Effector memory CD8-positive, alpha-beta T cell (primary cell): Measurements from ENCODE around the gene OGT.
A peak's percentile ranks its signal among the peaks of the same experiment; 100 is the strongest.
"Not testable (repeated sequence)": the region's sequence is repeated elsewhere in the genome, so short reads cannot be mapped to it uniquely, and the experiment has no call there.

Experiments used
- ATAC-seq: fragments of 150-1000 bp; cut with Tn5 transposase; replicated peaks from 2 replicates; pipeline ENCODE4 v1.10.0; 2021; ENCODE audit warnings: mild to moderate bottlenecking, moderate library complexity
- DNase-seq, 3 experiments: peaks; one replicate each; pipeline ENCODE4 v3.0.0; 2021
- H3K27ac Mint-ChIP-seq, 2 donors: one replicate each; pipeline ENCODE4 v1.8.0; 2022; ENCODE audit warnings: mild to moderate bottlenecking in 2 of 2, mixed read lengths in 2 of 2, moderate library complexity in 2 of 2
- H3K27me3 Mint-ChIP-seq, 2 donors: one replicate each; pipeline ENCODE4 v1.8.0; 2022; ENCODE audit warnings: mixed read lengths in 2 of 2
- H3K36me3 Mint-ChIP-seq: one replicate; pipeline ENCODE4 v1.8.0; 2022; ENCODE audit warnings: mild to moderate bottlenecking, moderate library complexity, mixed read lengths; ENCODE audit not compliant: insufficient read depth
- H3K4me1 Mint-ChIP-seq, 2 donors: one replicate each; pipeline ENCODE4 v1.8.0; 2022; ENCODE audit warnings: low read depth in 2 of 2, mixed read lengths in 2 of 2
- H3K4me3 Mint-ChIP-seq, 2 donors: one replicate each; pipeline ENCODE4 v1.8.0; 2022; ENCODE audit warnings: mild to moderate bottlenecking in 2 of 2, mixed read lengths in 2 of 2, moderate library complexity in 2 of 2
- H3K9me3 Mint-ChIP-seq, 2 donors: one replicate each; pipeline ENCODE4 v1.8.0; 2022; ENCODE audit warnings: mixed read lengths in 2 of 2

OGT gene

DNA sequence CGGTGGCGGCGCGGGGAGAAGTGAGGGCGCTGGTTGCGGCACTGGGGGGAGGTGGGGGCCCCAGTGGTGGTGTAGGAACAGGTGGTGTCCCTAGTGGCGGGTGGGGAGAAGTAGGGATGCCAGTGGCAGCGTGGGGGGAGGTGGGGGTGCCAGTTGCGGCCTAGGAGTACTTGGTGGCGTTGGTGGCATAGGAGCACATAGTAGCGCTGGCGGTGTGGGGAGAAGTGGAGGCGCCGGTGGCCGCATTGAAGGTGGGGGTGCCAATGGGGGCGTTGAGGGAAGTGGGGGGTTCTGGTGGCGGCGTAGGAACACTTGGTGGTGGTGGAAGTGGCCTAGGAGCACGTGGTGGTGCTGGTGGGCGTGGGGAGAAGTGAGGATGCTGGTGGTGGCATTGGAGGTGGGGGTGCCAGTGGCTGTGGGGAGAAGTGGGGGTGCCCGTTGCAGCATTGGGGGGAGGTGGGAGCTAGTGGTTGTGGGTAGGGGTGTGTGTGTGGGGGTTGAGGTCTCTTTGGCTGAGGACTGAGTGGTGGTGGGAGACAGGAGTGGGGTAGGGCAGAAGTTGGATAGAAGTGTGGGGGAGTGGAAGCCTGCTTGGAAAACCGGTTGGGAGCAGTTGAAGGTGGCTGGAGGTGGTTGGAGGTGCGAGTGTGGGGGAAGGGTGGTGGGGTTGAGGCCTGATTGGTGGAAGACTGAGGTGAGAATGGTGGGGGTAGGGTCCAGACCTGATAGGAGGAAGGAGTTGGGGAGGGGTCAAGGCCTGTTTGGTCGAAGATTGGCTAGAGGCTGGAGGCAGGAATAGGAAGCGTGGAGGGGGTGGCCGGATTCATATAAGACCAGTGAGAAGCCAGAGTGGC is 46.5 kb downstream of the OGT start:
- ATAC-seq (peak; percentile 32), DNase-seq (no peak)
- peaks cover 36% of the 10 kb centered on the region for H3K36me3 Mint-ChIP-seq
- H3K9me3 Mint-ChIP-seq: no peaks in the 10 kb centered on the region
- no peaks in the 10 kb centered on the region for H3K27me3 Mint-ChIP-seq
- peaks cover 0 to 3% of the 10 kb centered on the region in 2 donors for H3K4me1 Mint-ChIP-seq
- no peak overlapping the region for H3K4me3 Mint-ChIP-seq
- peak overlapping the region; percentile 80 to 90 for H3K27ac Mint-ChIP-seq

DNA sequence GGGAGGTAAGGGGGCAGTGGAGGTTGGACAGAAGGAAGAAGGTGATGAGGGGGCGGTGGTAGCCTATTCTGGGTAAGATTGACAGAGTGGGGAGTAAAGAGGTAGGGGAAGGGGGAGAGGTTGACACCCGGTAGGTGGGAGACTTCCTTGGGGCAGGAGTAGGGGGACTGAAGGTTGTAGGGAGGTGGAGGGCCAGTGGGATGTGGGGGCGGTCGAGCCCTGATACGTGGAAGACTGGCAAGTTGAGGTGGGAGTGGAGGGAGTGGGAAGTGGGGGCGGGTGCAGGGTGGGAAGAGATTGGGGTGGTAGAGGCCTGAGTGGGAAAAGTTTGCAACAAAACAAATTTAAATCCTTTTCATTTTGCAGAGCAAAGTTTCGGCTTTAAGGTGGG is 47.1 kb downstream of the OGT start:
- DNase-seq (no peak), ATAC-seq (no peak)
- Mint-ChIP-seq H3K9me3 (no peaks in the 10 kb centered on the region), H3K4me3 (no peak overlapping the region), H3K36me3 (peaks cover 30% of the 10 kb centered on the region), H3K27ac (peak overlapping the region; percentile 80 to 90), H3K27me3 (no peaks in the 10 kb centered on the region), H3K4me1 (peaks cover 0 to 3% of the 10 kb centered on the region in 2 donors)

DNA sequence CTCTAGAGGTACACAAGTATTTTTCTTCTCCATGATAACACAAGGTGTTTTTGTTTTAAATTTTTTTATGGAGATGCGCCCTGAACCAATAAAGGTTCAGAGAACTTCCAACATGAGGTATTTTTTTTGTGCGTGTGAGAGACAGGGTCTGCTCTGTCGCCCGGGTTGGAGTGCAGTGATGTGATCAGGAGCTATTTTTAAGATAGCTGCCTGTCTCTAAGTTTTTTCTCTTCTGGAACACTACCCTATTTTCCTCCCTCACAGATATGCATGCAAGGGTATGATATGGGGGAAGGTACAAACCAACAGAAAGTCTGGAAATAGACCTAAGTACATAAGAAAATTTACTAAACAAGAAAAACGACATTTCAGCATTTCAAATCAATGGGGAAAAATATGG is 48.3 kb downstream of the OGT start:
- peaks cover 2 to 4% of the 10 kb centered on the region in 2 donors for H3K4me1 Mint-ChIP-seq
- H3K27ac Mint-ChIP-seq: no peak overlapping the region
- DNase-seq (no peak), ATAC-seq (no peak)
- H3K27me3 Mint-ChIP-seq: no peaks in the 10 kb centered on the region
- peaks cover 23% of the 10 kb centered on the region for H3K36me3 Mint-ChIP-seq
- no peaks in the 10 kb centered on the region for H3K9me3 Mint-ChIP-seq
- no peak overlapping the region for H3K4me3 Mint-ChIP-seq

DNA sequence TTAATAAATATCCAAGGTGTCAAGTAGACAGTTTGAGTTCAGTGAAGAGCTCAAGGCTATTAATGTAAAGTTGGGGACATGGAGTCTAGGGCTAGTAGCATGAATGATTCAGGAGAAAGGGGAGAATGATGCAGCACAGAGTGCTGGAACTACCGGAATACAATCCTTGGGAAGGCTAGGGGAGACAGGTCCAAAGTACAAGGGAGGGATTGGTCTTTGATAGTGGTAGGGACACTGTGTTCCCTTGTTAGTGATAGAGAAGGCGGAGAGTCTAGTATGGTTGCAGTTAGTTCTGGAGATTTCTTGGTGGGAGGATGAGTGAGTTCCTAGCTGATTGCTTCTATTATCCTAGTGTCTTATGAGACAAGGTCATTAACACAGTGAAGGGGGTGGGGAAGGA is 54.0 kb downstream of the OGT start:
- peak overlapping the region; percentile 6 to 68 for H3K27ac Mint-ChIP-seq
- no peak for DNase-seq
- no peaks in the 10 kb centered on the region for H3K27me3 Mint-ChIP-seq
- H3K4me3 Mint-ChIP-seq: no peak overlapping the region
- ATAC-seq: no peak
- peaks cover 4 to 7% of the 10 kb centered on the region in 2 donors for H3K4me1 Mint-ChIP-seq
- H3K36me3 Mint-ChIP-seq: peaks cover 17% of the 10 kb centered on the region
- H3K9me3 Mint-ChIP-seq: no peaks in the 10 kb centered on the region

DNA sequence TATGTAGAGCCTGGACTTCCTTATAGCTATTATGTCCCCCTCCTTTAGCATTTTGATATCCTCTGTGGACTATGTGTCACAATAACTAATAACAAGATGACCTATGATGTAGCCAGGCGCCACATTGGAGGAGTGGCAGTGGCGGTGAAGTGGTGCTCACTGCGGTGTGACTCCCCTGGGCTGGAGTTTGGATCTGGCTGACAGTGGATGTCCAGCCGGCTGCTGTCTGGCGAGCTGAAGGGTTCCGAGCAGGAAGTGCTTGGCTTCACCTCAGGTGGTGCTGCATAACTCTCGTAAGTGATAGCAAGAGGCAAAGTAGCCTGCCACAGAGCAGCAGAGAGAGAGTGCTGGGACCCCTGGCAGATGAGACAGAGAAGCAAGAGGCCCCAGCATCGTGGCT is 60.3 kb downstream of the OGT start:
- H3K27me3 Mint-ChIP-seq, H3K4me1 Mint-ChIP-seq, ATAC-seq, H3K9me3 Mint-ChIP-seq, DNase-seq, H3K4me3 Mint-ChIP-seq, H3K27ac Mint-ChIP-seq: not testable (repeated sequence)
- peaks cover 21% of the 10 kb centered on the region for H3K36me3 Mint-ChIP-seq

DNA sequence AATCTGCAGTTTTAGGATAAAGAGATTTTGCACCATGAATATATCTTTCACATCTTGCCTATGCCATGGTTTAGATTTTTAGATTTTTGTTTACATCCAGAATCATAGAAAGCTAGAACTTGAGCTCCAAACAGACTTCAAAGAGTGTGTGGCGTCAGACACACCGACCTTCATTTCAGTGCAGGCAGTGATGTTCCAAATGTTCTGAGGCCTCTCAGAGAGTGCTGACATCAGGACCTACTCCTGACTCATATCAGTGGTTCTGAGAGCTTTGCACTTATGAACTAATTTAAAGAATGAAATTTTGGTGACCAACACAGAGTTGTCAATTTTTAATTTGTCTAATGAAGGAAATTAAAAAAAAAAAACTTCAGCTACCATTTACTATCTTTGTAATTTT is 67.1 kb downstream of the OGT start:
- H3K9me3 Mint-ChIP-seq: no peaks in the 10 kb centered on the region
- no peak for ATAC-seq
- DNase-seq: no peak
- H3K27ac Mint-ChIP-seq: peak overlapping the region in 1 of 2 donors; percentile 52
- peaks cover 5 to 8% of the 10 kb centered on the region in 2 donors for H3K4me1 Mint-ChIP-seq
- H3K36me3 Mint-ChIP-seq: peaks cover 40% of the 10 kb centered on the region
- no peak overlapping the region for H3K4me3 Mint-ChIP-seq
- no peaks in the 10 kb centered on the region for H3K27me3 Mint-ChIP-seq

DNA sequence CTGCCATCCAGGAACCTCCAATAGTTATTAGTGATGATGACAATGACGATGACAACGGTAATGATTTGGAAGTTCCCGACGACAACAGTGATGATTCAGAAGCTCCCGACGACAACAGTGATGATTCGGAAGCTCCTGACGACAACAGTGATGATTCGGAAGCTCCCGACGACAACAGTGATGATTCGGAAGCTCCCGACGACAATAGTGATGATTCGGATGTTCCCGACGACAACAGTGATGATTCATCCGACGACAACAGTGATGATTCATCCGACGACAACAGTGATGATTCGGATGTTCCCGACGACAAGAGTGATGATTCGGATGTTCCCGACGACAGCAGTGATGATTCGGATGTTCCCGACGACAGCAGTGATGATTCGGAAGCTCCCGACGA is 70.7 kb downstream of the OGT start:
- no peaks in the 10 kb centered on the region for H3K9me3 Mint-ChIP-seq
- DNase-seq (no peak), ATAC-seq (no peak)
- H3K27me3 Mint-ChIP-seq: no peaks in the 10 kb centered on the region
- no peak overlapping the region for H3K4me3 Mint-ChIP-seq
- peaks cover 24 to 26% of the 10 kb centered on the region in 2 donors for H3K4me1 Mint-ChIP-seq
- peaks cover 31% of the 10 kb centered on the region for H3K36me3 Mint-ChIP-seq
- peak overlapping the region in 1 of 2 donors; percentile 49 for H3K27ac Mint-ChIP-seq

DNA sequence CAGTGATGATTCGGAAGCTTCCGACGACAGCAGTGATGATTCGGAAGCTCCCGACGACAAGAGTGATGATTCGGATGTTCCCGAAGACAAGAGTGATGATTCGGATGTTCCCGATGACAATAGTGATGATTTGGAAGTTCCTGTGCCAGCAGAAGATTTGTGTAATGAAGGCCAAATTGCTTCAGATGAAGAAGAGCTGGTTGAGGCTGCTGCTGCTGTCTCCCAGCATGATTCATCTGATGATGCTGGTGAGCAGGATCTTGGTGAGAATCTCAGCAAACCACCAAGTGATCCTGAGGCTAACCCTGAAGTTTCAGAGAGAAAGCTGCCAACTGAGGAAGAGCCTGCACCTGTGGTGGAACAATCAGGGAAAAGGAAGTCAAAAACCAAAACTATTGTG is 71.2 kb downstream of the OGT start:
- H3K27ac Mint-ChIP-seq: peak overlapping the region; percentile 56 to 89

DNA sequence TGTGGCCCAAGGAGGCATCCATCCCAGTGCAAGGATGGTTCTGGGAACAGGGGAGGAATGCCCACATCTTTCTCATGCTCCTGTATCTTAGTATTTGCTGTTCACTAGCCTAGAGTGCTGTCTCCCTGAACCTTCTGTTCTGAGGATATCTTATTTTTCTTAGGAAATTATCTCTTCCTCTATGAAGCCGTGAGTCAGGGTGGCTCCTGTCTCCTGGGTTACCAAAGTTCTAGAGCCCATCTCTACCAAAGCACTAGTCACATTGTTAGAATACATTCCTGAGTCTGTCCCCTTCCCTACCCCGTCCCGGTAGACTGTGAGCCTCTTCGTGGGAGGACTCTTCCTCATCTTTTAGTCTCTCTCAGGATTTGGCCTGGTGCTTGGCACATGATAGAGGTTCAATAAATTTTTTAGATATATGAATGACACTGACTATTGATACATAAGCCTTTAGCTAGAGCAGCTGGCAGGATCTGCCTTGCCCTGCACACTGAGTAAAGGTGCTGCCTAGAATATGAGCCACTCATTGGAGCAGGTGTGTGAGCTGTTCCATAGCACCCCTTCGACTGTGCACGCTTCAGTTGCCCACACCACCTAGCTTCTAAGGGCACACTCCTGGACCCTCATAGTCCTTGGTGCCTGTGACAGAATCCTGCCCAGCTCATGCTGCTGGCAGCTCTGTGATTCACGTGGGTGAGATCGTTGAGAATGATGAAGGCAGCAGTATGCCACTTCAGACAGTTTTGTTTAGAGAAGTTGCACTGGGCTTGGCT is 72.1 kb downstream of the OGT start:
- no peak for ATAC-seq
- DNase-seq: no peak
- Mint-ChIP-seq H3K9me3 (no peaks in the 10 kb centered on the region), H3K27ac (peak overlapping the region; percentile 89 to 96), H3K36me3 (peaks cover 39% of the 10 kb centered on the region), H3K4me3 (peak overlapping the region in 1 of 2 donors; percentile 14), H3K27me3 (no peaks in the 10 kb centered on the region), H3K4me1 (peaks cover 32 to 34% of the 10 kb centered on the region in 2 donors)

More for the DNA sequence above, 71.2 kb downstream of the OGT start:
- no peaks in the 10 kb centered on the region for H3K9me3 Mint-ChIP-seq
- peaks cover 36% of the 10 kb centered on the region for H3K36me3 Mint-ChIP-seq
- no peak overlapping the region for H3K4me3 Mint-ChIP-seq
- no peak for ATAC-seq
- peaks cover 29 to 30% of the 10 kb centered on the region in 2 donors for H3K4me1 Mint-ChIP-seq
- DNase-seq: no peak
- H3K27me3 Mint-ChIP-seq: no peaks in the 10 kb centered on the region

DNA sequence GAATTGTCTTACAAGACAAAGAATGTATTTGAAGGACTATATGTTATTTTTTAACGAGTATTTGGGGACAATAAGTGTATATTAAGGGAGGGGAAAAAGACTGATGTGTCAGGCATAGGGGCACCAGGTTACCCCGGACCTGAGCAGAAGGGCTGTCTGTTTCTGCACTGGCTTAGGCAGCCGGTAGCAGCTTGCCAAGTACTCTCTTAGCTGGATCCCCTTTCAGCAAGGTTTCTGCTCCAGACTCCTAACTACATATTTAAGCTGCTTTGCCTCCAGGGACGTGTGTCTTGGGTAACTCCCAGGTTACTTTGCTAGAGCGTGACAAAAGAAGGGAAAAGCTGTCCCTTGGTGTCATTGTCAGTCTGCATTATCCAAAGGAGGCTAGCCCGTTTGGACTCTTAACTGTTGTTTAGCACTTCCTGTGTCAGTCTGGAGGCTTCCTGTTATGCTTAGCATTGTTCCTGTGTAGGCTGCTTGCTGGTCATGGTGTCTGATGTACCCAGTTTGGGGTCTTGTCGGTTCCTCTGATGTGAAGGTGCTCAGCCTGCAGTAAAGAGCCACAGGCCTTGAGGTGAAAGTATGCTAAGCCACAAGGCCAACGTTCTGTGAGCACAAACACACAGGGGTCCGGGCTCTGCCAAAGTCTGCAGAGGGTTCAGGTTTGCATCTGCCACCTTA is 73.8 kb downstream of the OGT start:
- ATAC-seq (peak; percentile 96), DNase-seq (peak; percentile 49 to 54 (median 52))
- peaks cover 40% of the 10 kb centered on the region for H3K36me3 Mint-ChIP-seq
- peaks cover 38% of the 10 kb centered on the region in 2 donors for H3K4me1 Mint-ChIP-seq
- no peaks in the 10 kb centered on the region for H3K9me3 Mint-ChIP-seq
- no peaks in the 10 kb centered on the region for H3K27me3 Mint-ChIP-seq
- H3K4me3 Mint-ChIP-seq: peak overlapping the region; percentile 57 to 70
- H3K27ac Mint-ChIP-seq: peak overlapping the region; percentile 89 to 96

DNA sequence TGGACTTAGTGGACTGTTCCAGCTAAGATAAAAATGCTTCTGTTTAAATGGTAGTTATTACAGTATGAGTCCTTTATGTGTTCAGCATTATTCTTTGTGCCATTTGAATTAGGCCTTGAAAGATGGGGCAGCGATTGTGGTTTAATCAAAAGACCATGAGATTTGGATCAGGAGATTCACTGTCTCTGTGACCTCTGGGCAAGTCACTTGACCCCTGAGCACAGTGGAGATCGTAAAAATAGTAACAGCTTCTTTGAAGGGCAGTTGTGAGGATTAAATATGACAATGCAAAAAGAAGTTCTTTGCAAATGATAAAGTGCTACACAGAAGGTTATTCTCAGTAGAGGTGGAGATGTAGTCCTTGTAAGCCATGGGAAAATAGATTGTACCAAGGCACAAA is 74.6 kb downstream of the OGT start:
- DNase-seq: no peak
- Mint-ChIP-seq H3K27me3 (no peaks in the 10 kb centered on the region), H3K27ac (peak overlapping the region; percentile 89 to 96), H3K4me3 (peak overlapping the region; percentile 57 to 70), H3K4me1 (peaks cover 37 to 38% of the 10 kb centered on the region in 2 donors), H3K9me3 (no peaks in the 10 kb centered on the region), H3K36me3 (peaks cover 42% of the 10 kb centered on the region)
- ATAC-seq: no peak

DNA sequence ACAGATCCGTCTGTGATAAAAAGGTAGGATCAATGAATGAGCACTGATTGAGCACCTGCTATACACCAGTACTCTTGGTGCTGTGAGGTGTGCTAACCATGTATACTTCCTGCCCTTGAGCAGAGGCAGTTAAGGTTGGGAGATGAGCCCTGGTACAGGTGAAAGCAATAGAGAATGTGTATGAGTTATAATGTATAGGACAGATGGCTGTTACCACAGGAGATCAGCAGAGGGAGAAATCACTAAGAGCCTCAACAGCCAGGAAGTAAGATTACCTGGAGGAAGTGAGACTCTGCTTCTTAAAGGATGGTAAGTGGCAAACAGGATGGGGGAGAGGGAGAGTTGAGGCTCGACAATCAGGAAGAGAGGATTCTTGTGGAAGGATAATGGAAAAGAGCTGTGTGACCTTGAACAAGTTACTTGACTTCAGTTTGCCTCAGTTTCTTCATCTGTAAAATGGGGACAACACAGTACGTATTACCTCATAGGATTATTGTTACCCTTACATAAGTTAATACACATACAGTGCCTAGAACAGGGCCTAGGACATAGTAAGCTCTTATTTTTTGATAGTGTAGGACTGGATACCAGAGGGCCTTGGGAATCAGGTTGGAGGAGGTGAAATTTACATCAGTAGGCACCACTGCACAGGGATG is 76.3 kb downstream of the OGT start:
- Mint-ChIP-seq H3K9me3 (no peaks in the 10 kb centered on the region), H3K4me3 (no peak overlapping the region), H3K4me1 (peaks cover 35 to 38% of the 10 kb centered on the region in 2 donors), H3K27ac (peak overlapping the region; percentile 19 to 22), H3K36me3 (peaks cover 38% of the 10 kb centered on the region), H3K27me3 (no peaks in the 10 kb centered on the region)
- ATAC-seq (peak; percentile 9), DNase-seq (no peak)

DNA sequence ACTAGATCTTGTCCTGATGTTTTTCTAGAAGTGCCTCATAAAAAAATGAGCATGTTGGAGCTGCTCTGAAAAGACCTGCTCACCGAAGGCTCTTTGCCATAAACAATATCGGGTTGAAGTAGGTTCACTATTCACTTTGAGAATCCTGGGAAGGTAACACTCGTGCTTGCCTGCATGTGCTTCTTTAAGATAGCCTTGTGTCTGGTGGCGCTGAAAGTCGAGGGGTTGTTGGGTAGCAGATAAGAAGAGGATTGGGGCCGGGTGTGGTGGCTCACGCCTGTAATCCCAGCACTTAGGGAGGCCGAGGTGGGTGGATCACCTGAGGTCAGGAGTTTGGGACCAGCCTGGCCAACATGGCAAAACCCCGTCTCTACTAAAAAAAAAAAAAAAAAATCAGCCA is 78.8 kb downstream of the OGT start:
- H3K27me3 Mint-ChIP-seq, H3K27ac Mint-ChIP-seq, ATAC-seq, H3K4me3 Mint-ChIP-seq, H3K9me3 Mint-ChIP-seq, DNase-seq: not testable (repeated sequence)
- Mint-ChIP-seq H3K36me3 (peaks cover 53% of the 10 kb centered on the region), H3K4me1 (peaks cover 44 to 46% of the 10 kb centered on the region in 2 donors)
